KMS-11 (cell line): ENCODE data around the gene PRR19.

Source experiments
- H2AFZ ChIP-seq: fragments of 200-600 bp; sonication (generic); 2 replicates; pipeline ENCODE4 v1.6.1; 2016; ENCODE audit warnings: antibody characterized with exemption, mixed run types, low read depth
- H3K27ac ChIP-seq: fragments of 200-600 bp; sonication (generic); 2 replicates; pipeline ENCODE4 v1.6.1; 2016; ENCODE audit warnings: mild to moderate bottlenecking, mixed run types
- H3K27me3 ChIP-seq: fragments of 200-600 bp; sonication (generic); 2 replicates; pipeline ENCODE4 v1.6.1; 2017; ENCODE audit warnings: mild to moderate bottlenecking, low read depth, mixed run types, moderate library complexity; ENCODE audit not compliant: insufficient read depth
- H3K36me3 ChIP-seq: fragments of 200-600 bp; sonication (generic); 2 replicates; pipeline ENCODE4 v1.6.1; 2017; ENCODE audit warnings: mild to moderate bottlenecking, mixed run types; ENCODE audit not compliant: insufficient read depth
- H3K4me1 ChIP-seq: fragments of 200-600 bp; sonication (generic); 2 replicates; pipeline ENCODE4 v1.6.1; 2016; ENCODE audit warnings: mild to moderate bottlenecking, low read depth, mixed run types; ENCODE audit not compliant: poor library complexity, severe bottlenecking
- H3K4me2 ChIP-seq: fragments of 200-600 bp; sonication (generic); 2 replicates; pipeline ENCODE4 v1.7.0; 2016; ENCODE audit warnings: mild to moderate bottlenecking, mixed run types
- H3K4me3 ChIP-seq: fragments of 200-600 bp; sonication (generic); IDR thresholded peaks from 2 replicates; pipeline ENCODE4 v1.6.1; 2017; ENCODE audit warnings: low read depth, low read length, mixed read lengths; ENCODE audit not compliant: insufficient read depth
- H3K79me2 ChIP-seq: fragments of 200-600 bp; sonication (generic); 2 replicates; pipeline ENCODE4 v1.6.1; 2016; ENCODE audit warnings: low read depth, mixed run types; ENCODE audit not compliant: insufficient read depth
- H3K9ac ChIP-seq: fragments of 200-600 bp; sonication (generic); 2 replicates; pipeline ENCODE4 v1.6.1; 2016; ENCODE audit warnings: mild to moderate bottlenecking, mixed run types
- H4K20me1 ChIP-seq: fragments of 200-600 bp; sonication (generic); 2 replicates; pipeline ENCODE4 v1.6.1; 2016; ENCODE audit warnings: mild to moderate bottlenecking, mixed run types; ENCODE audit not compliant: insufficient read depth
- CTCF ChIP-seq: fragments of 200-600 bp; sonication (generic); conservative IDR thresholded peaks from 2 replicates; pipeline ENCODE4 v1.6.1; 2017; ENCODE audit warnings: low read depth, mild to moderate bottlenecking, antibody characterized with exemption, low read length, moderate library complexity, mixed read lengths

PRR19 gene

GRCh38 chr19:42274065-42274682, 27.8 kb upstream of the PRR19 start:
- Histone ChIP-seq H3K9ac (no peak overlapping the region), H2AFZ (no peak overlapping the region), H3K27me3 (no peaks in the 10 kb centered on the region), H3K4me2 (no peak overlapping the region), H3K36me3 (no peaks in the 10 kb centered on the region), H4K20me1 (no peaks in the 10 kb centered on the region), H3K27ac (no peak overlapping the region), H3K4me3 (no peak overlapping the region), H3K4me1 (peaks cover 27% of the 10 kb centered on the region), H3K79me2 (peaks cover 30% of the 10 kb centered on the region; the same call in 1 of the 2 replicates)
- TF ChIP-seq CTCF = no peak

- no peak for TF ChIP-seq CTCF
- H3K9ac ChIP-seq = no peak overlapping the region
- no peak overlapping the region for H2AFZ ChIP-seq
These were observed 26.8 kb upstream of the PRR19 start for GRCh38 chr19:42275103-42275502.

GRCh38 chr19:42275517-42275916, 26.4 kb upstream of the PRR19 start:
- peaks cover 36% of the 10 kb centered on the region for H3K4me1 ChIP-seq
- H4K20me1 ChIP-seq = no peaks in the 10 kb centered on the region
- H2AFZ ChIP-seq = no peak overlapping the region
- H3K4me2 ChIP-seq = no peak overlapping the region
- TF ChIP-seq CTCF = no peak
- peaks cover 18% of the 10 kb centered on the region; the same call in 1 of the 2 replicates for H3K79me2 ChIP-seq
- no peak overlapping the region for H3K9ac ChIP-seq
- H3K27ac ChIP-seq = no peak overlapping the region
- H3K36me3 ChIP-seq = no peaks in the 10 kb centered on the region
- H3K4me3 ChIP-seq = no peak overlapping the region
- no peaks in the 10 kb centered on the region for H3K27me3 ChIP-seq

More at GRCh38 chr19:42275103-42275502, 26.8 kb upstream of the PRR19 start:
- H3K27ac ChIP-seq = no peak overlapping the region
- H3K79me2 ChIP-seq = peaks cover 23% of the 10 kb centered on the region; the same call in 1 of the 2 replicates
- no peaks in the 10 kb centered on the region for H3K27me3 ChIP-seq
- no peaks in the 10 kb centered on the region for H4K20me1 ChIP-seq
- H3K4me2 ChIP-seq = no peak overlapping the region
- H3K36me3 ChIP-seq = no peaks in the 10 kb centered on the region
- no peak overlapping the region for H3K4me3 ChIP-seq
- peaks cover 31% of the 10 kb centered on the region for H3K4me1 ChIP-seq

- TF ChIP-seq CTCF = no peak
- H3K4me1 ChIP-seq = peaks cover 34% of the 10 kb centered on the region
- H3K4me2 ChIP-seq = no peak overlapping the region
- H3K9ac ChIP-seq = no peak overlapping the region
- H3K79me2 ChIP-seq = peaks cover 13% of the 10 kb centered on the region; the same call in 1 of the 2 replicates
- H3K36me3 ChIP-seq = no peaks in the 10 kb centered on the region
- no peaks in the 10 kb centered on the region for H4K20me1 ChIP-seq
- H3K27ac ChIP-seq = no peak overlapping the region
- no peak overlapping the region for H2AFZ ChIP-seq
- no peak overlapping the region for H3K4me3 ChIP-seq
- H3K27me3 ChIP-seq = no peaks in the 10 kb centered on the region
These were observed 25.6 kb upstream of the PRR19 start for GRCh38 chr19:42276284-42276683.
